Measurements from ENCODE around the gene THPO.

Gene THPO

DNA sequence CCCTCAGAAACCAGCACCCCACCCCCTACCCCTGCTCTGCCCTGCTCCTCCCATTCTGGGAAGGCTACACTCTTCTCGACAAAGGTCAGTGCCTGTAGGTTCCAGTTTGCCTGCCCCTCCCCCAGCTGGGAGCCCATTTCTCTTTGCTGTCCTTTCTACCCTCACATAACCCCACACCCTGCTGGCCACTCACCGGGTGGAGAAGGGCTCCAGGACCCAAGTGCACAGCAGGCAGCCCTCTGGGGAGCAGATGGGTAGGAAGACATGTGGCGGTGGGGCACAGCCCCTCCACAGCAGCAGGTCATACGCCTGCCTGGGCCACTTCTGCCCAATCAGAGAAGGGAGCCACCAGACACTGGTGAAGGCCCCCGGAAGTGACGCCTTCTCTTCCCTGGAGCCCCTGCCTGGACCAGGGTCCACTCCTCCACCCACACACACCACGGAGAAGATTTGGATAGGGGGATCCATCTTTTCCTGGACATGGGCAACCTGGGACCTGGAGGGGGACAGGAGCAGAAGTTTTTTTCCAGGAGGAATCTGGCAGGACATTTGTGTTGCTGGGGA is at the start of gene THPO:
Gene THPO (minus strand): TSS at position 326 of the 564 bp plus-strand sequence. CDS start 1,948 bp downstream, outside the sequence.
- peak; percentile 37 for DNase-seq

DNA sequence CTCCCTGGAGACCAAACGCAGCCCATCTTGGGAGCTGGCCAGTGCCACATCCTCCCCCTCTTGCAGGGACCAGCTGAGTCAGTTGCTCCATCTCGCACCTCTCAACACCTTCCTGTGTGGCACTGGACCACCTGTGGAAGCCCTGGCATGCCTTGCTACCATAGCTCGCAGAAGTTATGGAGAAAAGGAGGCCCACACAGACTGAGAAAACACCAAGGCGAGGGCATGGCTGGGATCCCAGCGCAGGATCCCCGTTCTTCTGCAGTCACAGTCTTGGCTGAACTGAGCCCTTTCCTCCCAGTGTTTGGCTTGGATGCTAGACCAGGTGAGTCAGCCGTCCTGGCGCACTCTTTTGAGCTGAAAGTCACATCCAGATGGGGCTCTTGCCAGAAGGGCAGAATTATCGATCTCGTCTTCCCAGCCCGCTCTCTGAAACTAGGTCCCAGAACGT is 48.7 kb upstream of the THPO start:
- DNase-seq = no peak

DNA sequence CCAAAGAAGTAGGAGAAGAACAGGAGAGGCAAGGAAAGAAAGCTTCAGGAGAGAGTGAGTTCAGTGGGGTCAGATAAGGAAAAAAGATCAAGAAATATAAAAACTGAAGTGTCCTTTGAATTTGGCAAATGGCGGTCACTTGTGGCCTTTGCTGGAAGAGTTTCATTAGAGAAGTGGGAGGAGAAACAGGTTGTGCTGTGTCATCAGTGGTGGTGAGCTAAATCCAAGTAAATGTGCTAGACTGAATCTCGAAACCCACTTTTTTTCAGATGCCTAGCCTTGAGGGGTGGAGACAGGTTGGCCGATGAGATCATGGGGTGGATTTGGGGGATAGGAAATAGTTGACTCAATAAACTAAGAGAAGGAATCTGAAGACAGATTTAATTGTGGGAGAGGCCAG is 45.6 kb upstream of the THPO start:
- peak; percentile 89 for DNase-seq

DNA sequence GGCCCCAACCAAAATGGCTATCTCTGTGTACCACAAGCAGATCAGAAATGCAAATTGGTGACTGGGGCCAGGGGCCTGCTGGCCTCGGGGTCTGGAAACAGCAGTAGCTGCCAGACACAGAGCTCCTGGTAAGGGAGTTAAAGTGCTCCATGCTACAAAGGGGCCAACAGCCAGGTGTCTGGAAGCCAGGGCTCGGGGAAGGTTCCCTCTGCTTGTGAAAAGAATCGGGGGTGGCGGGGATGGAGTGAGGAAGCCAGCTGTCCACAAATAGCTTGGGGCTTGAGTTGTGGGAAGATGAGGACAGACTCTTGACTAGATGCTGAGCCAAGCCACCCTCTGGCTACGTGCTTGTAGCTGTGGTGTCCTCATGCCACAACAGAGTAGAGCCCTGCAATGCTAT is 41.2 kb upstream of the THPO start:
- DNase-seq = no peak

DNA sequence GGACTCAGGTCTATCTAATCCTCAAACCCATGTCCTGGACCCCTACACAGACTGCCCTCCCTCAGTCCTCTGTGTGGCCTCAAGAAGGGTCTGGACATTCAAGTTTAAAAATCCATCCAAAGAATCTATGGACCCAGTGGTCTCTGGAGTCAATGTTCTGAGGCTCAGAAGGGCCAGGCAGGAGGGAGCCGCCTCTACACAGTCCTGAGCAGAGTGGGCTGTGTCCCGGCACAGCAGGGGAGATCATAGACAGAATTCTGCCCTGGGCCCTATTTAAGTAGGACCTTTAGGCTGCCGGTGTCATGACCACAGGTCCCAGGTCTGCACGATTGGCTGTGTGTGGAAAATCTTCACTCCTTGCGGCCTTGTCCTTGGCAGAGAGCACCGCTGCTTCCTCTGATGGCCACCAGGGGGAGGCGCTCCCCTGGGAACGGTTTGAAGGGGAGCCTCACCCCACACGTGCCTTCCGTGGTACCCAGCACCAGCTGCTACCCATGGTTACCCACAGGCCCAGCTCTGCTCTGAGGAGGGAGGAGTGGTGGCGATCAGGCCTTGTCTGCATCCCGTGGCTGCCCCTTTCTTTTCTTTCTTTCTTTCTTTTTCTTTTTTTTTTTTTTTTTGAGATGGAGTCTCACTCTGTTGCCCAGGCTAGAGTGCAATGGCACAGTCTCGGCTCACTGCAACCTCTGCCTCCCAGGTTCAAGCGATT is 39.8 kb upstream of the THPO start:
- peak; percentile 82 for DNase-seq

DNA sequence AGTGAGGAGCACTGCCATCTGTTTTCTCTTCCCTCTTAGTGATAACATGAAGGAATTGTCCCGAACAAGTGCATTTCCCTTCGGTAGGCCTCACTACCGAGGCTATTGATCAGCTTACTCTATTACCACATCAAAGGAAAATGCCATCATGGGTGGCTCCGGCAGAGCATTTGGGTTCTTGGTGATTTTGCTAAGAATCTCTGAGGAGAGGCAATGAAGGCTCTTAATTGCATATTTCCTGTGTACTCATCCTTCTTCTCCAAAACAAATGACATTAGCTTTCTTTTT is 37.1 kb upstream of the THPO start:
- no peak for DNase-seq

DNA sequence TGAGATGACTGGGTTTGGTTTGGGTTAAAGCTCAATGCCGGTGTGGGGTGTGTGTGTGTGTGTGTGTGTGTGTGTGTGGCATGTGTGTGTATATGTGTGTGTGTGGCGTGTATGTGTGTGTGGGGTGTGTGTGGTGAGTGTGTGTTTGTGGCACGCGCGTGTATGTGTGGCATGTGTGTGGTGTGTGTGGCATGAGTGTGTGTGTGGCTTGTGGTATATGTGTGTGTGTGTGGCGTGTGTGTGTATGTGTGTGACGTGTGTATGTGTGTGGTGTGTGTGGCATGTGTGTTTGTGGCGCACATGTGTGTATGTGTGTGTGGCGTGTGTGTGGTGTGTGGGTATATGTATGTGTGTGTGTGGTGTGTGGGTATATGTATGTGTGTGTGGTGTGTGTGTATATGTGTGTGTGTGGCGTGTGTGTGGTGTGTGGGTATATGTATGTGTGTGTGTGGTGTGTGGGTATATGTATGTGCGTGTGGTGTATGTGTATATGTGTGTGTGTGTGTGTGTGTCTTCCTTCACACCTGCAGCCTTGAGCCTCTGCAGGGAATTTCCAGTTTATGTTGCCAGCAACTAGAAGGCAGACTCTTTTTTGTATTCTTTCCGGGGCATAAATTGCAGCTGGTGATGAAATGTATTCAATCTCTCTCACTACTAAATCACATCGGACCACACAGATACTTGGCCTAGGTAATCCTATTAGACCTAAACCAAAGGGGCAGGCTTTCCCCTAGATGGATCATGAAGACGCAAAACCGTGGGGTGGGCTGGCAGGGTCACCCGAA is 36.6 kb upstream of the THPO start:
- DNase-seq = no peak

DNA sequence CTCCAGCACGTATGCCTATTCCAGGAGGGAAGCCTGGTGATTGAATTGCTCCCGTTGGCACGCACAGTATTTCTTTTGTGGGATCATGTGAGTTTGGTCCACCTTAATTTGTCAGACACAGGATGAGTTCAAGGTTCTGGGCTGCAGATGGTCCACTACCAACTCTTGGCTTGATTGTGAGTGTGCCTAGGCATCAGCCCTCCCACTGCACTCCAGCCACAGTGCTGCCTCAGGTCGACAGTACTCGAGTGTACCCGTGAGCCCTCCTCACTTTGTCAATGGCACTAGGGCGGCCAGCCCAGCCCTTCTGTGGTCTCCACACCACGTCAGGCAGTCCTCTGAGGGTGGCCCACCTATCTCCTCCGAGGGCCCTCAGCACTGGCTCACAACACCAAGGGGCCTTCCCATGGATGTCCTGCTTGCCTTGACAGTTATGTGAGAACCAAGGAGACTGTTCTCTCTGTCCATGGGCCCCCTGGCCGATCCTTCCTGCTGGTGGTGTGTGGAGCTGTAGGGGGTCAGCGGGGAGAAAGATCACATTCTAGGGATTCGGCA is 32.0 kb upstream of the THPO start:
- DNase-seq = no peak

DNA sequence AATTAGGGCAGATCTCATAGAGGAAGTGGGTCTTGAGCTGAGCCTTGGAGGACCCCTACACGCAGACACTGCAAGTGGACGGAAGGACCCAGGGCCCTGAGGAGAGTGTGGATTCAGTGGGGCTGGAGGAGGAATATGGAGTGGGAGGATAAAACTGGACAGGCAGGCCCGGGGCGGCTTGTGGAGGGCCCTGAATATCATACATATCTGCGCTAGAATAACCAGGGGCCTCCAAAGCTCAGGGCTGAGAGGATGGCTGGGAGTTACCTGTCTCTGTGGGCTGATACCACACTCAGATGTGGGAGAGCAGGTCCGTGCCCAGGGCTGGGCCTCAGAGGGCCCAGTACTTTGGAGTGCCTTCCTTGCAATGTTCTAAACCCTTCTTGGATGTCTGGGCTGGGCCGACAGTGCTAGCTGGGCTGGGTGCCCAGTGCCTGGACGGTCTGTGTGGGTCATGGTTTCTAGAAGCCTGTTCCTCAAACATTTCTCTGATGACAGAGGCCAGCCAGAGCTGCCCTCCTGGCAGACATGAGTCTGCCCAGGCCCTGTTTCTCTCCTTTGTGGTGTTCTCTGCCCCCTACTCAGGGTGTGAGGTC is 31.4 kb upstream of the THPO start:
- no peak for DNase-seq

DNA sequence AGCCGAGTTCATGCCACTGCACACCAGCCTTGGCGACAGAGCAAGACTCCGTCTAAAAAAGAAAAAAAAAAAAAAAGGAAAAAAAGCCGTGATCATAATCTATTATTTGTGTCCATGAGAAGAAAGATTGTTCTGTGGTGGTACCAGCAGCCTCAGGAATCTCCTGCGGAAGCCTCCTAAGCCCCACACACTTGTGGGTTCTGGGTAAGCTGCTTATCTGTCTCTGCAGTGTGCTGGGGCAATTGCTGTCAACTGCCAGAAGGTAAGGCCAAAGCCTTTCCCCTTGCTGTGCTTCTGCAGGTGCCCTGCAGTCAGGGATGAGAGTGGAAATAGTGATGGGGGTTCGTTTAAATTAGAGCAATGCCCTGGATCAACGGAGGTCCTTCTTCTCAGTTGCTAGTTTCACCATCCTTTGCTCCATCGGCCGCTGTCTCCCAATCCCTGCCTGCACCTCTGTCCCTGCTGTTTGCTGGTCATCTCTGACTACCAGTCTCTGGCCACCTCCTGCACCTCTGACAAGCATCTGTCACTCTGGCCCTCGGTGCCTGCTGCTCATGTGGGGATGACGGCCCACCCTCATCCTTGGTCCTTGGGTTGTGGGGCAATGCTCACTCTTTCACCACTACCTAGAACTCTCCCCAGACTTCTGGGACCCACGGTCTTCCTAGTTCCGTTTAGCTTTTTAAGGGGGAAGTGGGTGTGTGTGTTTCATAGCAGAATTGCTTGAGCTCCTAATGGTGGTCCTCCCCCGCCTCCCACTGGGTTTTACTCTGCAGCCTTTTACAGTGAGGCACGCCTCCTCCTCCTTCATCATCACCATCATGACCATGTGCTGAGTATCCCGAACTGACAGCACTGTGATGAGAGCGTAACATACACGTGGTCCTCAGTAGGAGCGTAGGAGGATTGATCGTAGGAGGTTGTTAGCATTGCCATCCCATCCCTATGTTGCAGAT is 27.3 kb upstream of the THPO start:
- DNase-seq = no peak

DNA sequence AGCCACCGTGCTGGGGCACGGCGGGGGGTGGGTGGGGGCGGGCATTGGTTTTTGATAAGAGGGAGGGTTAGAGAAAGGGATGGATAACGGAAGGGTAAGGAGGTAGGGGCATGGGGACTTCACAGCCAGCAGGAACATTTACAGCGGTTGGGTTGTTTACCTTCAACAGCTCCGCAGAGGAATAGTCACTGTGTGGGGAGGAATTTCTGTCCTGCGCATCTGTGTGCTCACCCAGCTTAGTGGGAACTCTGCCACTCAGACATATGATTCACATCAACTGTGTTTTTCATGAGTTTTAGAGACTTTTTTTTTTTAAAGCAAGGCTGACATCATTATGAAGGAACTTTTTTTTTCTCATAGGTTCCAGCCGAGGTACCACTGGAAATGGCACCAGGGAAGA is 21.4 kb upstream of the THPO start:
- no peak for DNase-seq

DNA sequence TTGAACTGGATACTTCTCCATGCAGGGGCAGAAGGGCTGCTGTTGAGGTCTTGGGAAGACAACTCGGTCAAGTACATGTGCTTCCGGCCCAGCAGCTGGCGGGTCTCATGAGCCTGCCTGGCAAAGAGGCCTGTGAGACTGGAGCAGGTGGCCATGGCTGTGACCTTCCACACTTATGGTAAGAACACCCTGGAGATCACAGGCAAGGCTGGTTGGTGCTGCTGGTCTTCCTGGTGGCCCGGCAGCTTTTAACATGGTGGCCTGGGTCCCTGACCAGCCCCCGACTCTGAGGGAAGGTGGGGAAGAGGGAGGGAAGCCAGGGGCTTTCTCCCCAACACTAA is 17.3 kb upstream of the THPO start:
- peak; percentile 52 for DNase-seq

DNA sequence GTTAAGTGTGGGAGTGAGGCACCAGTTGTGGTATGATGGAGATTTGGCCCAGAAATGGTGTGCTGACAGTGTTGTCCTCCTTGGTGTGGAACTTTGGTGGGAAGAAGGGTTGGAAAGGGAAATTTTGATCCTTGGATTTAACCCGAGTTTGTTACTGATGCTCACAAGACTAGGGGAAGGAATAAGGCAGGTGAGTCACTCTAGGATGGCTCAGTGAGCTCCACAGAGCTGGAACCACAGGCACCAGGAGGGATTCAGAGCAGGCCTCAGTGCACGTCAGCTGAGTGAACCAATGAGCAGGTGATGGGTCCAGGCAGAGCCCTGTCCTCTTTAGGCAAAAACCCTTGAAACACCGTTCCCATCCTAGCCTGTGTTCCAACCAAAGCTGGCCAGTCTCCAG is 13.3 kb upstream of the THPO start:
- no peak for DNase-seq

DNA sequence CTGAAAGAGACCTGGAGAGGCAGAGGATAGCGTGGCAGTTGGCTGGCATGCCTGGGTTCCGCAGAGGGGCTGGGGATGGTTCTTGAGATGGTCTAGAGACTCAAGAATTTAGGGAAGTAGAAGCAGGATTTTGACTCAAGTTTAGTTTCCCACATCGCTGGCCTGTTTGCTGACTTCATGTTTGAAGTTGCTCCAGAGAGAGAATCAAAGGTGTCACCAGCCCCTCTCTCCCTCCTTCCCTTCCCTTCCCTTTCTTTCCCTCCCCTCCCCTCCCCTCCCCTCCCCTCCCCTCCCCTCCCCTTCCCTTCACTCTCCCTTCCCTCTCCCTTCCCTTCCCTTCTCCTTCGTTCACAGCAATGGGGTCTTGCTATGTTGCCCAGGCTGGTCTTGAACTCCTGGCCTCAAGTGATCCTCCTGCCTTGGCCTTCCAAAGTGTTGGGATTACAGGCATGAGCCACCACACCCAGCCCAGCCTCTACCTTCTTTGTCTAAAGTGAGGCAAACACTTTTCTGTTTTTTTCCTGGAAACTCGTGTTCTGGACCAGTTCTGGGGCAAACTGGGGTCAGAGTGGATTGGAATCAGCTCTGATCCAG is 12.0 kb upstream of the THPO start:
- DNase-seq = no peak

DNA sequence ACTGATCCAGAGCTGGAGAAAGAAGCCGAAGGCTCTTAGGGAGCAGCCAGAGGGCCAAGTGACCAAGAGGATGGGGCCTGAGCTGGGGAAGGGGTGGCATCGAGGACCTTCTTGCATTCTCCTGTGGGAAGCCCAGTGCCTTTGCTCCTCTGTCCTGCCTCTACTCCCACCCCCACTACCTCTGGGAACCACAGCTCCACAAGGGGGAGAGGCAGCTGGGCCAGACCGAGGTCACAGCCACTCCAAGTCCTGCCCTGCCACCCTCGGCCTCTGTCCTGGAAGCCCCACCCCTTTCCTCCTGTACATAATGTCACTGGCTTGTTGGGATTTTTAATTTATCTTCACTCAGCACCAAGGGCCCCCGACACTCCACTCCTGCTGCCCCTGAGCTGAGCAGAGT is 11.4 kb upstream of the THPO start:
- DNase-seq = no peak

DNA sequence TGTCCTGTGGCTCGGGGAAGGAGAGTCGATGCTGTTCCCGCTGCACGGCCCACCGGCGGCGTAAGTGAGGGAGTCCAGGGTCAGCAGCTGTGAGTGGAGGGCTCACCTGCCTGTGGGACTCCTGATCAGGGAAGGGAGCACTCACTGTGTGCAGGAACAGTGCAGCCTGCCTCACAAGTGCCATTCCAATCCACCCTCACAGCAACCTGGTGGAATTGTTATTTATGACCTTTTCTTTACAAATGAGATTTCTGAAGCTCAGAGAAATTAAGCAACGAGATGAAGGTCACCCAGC is 10.9 kb upstream of the THPO start:
- no peak for DNase-seq

DNA sequence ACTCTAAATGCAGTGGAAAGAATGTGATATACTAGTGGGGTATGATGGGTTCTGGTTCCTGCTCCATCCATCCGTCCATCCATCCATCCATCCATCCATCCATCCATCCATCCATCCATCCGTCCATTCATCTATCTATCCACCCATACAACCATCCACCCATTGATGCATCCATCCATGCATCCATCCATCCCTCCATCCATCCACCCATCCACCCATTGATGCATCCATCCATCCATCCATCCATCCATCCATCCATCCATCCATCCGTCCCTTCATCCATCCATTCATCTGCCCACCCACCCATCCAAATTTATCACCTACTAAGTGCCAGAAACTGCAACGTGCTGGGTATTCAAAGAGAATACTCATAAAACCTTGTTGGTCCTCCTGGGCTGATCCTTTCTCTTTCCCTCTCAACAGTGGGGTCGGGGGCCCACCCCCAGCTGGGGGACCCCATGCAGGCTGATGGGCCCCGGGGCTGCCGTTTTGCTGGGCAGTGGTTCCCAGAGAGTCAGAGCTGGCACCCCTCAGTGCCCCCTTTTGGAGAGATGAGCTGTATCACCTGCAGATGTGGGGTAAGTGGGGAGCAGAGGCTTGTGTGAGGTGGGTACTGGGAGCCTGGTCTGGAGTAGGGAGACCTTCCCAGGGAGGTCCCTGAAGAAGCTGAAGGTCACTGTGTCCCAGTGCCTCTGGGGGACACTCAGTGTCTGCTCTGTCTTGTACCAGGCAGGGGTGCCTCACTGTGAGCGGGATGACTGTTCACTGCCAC is 10.3 kb upstream of the THPO start:
- DNase-seq = no peak

DNA sequence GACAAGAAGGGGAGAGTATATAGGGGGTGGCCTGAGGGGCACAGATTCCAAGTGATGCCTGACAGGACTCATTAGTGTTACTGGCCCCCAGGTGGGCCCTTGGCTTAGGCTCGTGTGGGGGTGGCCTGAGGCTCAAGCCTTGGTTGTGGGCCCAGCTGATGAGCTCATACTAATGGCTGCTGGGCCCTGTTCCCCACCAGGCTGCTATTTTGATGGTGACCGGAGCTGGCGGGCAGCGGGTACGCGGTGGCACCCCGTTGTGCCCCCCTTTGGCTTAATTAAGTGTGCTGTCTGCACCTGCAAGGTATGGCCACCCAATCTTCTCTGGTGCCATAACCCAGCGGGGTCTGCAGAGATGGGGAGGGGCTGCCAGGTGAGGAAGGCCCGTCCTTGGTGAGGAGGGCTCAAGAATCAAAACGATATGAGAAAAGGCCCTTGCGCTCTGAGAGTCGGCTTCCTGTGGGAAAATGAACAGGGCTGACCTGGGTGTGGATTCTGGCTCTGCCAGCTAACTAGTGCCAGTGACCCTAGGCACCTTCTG is 9.2 kb upstream of the THPO start:
- DNase-seq = no peak

DNA sequence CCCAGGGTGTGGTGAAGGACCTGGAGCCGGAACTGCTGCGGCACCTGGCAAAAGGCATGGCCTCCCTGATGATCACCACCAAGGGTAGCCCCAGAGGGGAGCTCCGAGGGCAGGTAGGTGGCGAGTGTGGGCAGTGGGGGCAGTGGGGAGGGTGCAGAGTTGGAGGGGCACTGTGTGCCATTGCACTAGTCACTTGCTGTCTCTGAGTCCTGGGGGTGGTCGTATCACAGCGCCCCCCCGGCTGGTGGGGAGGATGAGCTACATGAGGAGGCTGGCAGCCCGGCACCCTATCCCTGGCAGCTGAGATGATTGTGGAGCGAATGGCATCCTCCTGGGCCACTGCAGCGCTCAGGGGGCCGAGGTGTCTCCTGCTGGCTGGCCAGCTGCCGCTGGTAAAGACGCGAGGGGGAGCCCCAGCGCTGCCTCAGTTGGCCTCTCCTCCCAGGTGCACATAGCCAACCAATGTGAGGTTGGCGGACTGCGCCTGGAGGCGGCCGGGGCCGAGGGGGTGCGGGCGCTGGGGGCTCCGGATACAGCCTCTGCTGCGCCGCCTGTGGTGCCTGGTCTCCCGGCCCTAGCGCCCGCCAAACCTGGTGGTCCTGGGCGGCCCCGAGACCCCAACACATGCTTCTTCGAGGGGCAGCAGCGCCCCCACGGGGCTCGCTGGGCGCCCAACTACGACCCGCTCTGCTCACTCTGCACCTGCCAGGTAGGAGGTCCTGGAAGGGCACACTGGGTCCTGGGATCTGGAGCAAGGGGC is 8.2 kb upstream of the THPO start:
- no peak for DNase-seq

DNA sequence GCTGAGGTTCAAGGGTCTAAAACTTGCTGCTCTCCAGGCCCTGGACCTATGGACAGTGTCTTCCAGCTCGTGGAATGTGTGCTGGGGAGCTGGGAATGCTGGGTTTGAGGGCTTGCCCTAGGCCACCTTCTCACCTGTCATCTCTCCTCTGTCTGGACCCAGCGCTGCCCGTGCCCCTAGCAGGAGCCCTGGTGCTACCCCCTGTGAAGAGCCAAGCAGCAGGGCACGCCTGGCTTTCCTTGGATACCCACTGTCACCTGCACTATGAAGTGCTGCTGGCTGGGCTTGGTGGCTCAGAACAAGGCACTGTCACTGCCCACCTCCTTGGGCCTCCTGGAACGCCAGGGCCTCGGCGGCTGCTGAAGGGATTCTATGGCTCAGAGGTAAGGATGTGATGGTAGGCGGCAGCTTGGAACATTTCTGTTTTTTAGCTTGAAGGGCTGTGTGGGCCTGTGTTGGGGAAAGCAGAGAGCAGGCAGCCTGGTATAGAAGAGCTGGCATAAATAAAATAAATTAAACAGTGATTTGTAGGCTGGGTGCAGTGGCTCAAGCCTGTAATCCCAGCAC is 6.9 kb upstream of the THPO start:
- DNase-seq = no peak

Measured in RPMI8226 (cell line).